ENCODE results near the gene SLC30A7.
A peak's percentile ranks its signal among the peaks of the same experiment; 100 is the strongest.

The SLC30A7 gene

GRCh38 chr1:100868364-100868995 is 27.4 kb upstream of the SLC30A7 start:
- Histone ChIP-seq H3K27me3 (replicated peaks; ENCODE audit: insufficient read depth, low read length) (no peaks in the 10 kb centered on the region), H4K20me1 (ENCODE audit: insufficient read depth, low read length) (no peaks in the 10 kb centered on the region), H3K9me3 (replicated peaks; ENCODE audit: insufficient read depth, low read length) (no peaks in the 10 kb centered on the region), H3K79me2 (ENCODE audit: low read length) (no peaks in the 10 kb centered on the region), H3K4me3 (ENCODE audit: low read length) (no peak overlapping the region), H3K4me2 (ENCODE audit: low read depth, low read length) (no peak overlapping the region), H3K4me1 (ENCODE audit: low read length) (no peaks in the 10 kb centered on the region), H3K9ac (ENCODE audit: low read length) (no peak overlapping the region), H3K9me2 (replicated peaks; ENCODE audit: insufficient read depth, low read length) (no peaks in the 10 kb centered on the region), H2AFZ (ENCODE audit: low read length) (no peak overlapping the region), H3K27ac (ENCODE audit: low read length) (no peak overlapping the region), H3K36me3 (replicated peaks; ENCODE audit: insufficient read depth, low read length) (no peaks in the 10 kb centered on the region), H3F3A (ENCODE audit: insufficient read depth, low read length) (no peaks in the 10 kb centered on the region)
- DNase-seq = peak; percentile 26
- TF ChIP-seq CTCF (IDR thresholded peaks at IDR 0.05; ENCODE audit: low read length) (peak; percentile 40), EZH2phosphoT487 (IDR thresholded peaks at IDR 0.05; ENCODE audit: low read length) (no peak)

DNA sequence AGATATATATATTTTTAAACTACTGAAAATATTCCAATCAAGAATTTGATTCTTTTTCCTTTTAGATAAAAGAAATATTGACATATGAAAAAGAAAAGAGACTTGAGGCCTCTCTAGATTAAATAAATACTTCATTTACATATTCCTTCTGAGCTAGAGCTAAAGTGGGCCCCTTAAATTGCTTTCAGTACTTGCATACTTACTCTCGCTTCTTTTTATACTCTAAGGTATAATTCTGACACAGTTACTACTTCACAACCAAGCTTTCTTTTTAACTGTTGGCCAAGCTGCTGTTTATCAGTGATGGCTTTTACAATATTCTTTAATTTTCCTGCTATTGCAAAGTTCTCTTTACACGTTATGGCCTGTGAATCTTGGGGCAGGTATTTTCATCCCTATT is 25.9 kb upstream of the SLC30A7 start:
- no peak for TF ChIP-seq CTCF (IDR thresholded peaks at IDR 0.05; ENCODE audit: low read length)
- no peak for TF ChIP-seq EZH2phosphoT487 (IDR thresholded peaks at IDR 0.05; ENCODE audit: low read length)
- no peak for TF ChIP-seq EZH2 (optimal IDR thresholded peaks at IDR 0.05; ENCODE audit: low read depth, low read length)
- Histone ChIP-seq H2AFZ (ENCODE audit: low read length) (no peak overlapping the region), H3K27me3 (replicated peaks; ENCODE audit: insufficient read depth, low read length) (no peaks in the 10 kb centered on the region), H3K4me1 (ENCODE audit: low read length) (no peaks in the 10 kb centered on the region), H3K4me2 (ENCODE audit: low read depth, low read length) (no peak overlapping the region), H3K4me3 (ENCODE audit: low read length) (no peak overlapping the region), H3K79me2 (ENCODE audit: low read length) (no peaks in the 10 kb centered on the region), H3K9me3 (replicated peaks; ENCODE audit: insufficient read depth, low read length) (no peaks in the 10 kb centered on the region), H3K9me2 (replicated peaks; ENCODE audit: insufficient read depth, low read length) (no peaks in the 10 kb centered on the region), H3K36me3 (replicated peaks; ENCODE audit: insufficient read depth, low read length) (no peaks in the 10 kb centered on the region), H4K20me1 (ENCODE audit: insufficient read depth, low read length) (no peaks in the 10 kb centered on the region), H3K27ac (ENCODE audit: low read length) (no peak overlapping the region), H3F3A (ENCODE audit: insufficient read depth, low read length) (no peaks in the 10 kb centered on the region), H3K9ac (ENCODE audit: low read length) (no peak overlapping the region)
- DNase-seq = no peak

DNA sequence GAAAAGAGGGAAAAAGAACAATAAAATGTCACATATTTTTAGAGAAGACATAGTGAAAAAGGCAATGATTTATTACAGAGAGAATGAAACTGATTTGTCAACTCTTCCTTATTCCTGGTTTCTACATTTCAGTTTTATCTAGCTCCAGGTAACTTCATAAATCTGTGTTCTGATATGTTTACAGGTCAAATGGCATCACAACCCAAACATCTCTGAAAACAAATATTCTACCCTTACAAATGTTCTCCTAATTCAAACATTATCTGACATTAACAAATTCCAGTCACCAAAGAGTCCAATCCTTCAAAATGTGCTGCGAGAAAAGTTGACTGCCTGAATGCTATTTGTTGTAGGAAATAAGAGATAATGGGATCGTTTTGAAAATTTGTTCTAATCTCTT is 21.5 kb upstream of the SLC30A7 start:
- H3K4me3 ChIP-seq (ENCODE audit: low read length) = no peak overlapping the region
- no peak overlapping the region for H2AFZ ChIP-seq (ENCODE audit: low read length)
- no peaks in the 10 kb centered on the region for H3K9me2 ChIP-seq (replicated peaks; ENCODE audit: insufficient read depth, low read length)
- no peak overlapping the region for H3K9ac ChIP-seq (ENCODE audit: low read length)
- no peaks in the 10 kb centered on the region for H3K27me3 ChIP-seq (replicated peaks; ENCODE audit: insufficient read depth, low read length)
- H3K4me1 ChIP-seq (ENCODE audit: low read length) = no peaks in the 10 kb centered on the region
- TF ChIP-seq EZH2phosphoT487 (IDR thresholded peaks at IDR 0.05; ENCODE audit: low read length) (no peak), CTCF (IDR thresholded peaks at IDR 0.05; ENCODE audit: low read length) (no peak), EZH2 (optimal IDR thresholded peaks at IDR 0.05; ENCODE audit: low read depth, low read length) (no peak)
- no peaks in the 10 kb centered on the region for H3K79me2 ChIP-seq (ENCODE audit: low read length)
- H3K36me3 ChIP-seq (replicated peaks; ENCODE audit: insufficient read depth, low read length) = no peaks in the 10 kb centered on the region
- H3K9me3 ChIP-seq (replicated peaks; ENCODE audit: insufficient read depth, low read length) = no peaks in the 10 kb centered on the region
- no peaks in the 10 kb centered on the region for H3F3A ChIP-seq (ENCODE audit: insufficient read depth, low read length)
- no peak overlapping the region for H3K4me2 ChIP-seq (ENCODE audit: low read depth, low read length)
- H4K20me1 ChIP-seq (ENCODE audit: insufficient read depth, low read length) = no peaks in the 10 kb centered on the region
- DNase-seq = no peak
- H3K27ac ChIP-seq (ENCODE audit: low read length) = no peak overlapping the region

Data from MM.1S (cell line).